HL-60 (cell line): ENCODE data around the gene LSAMP.

Experiments
- GABPA ChIP-seq: IDR thresholded peaks from 2 replicates; pipeline ENCODE4 v1.6.1; 2012; ENCODE audit warnings: low read depth
- POLR2AphosphoS5 ChIP-seq: IDR thresholded peaks from 2 replicates; pipeline ENCODE4 v1.6.1; 2012; ENCODE audit warnings: low read depth
- REST ChIP-seq: IDR thresholded peaks from 2 replicates; pipeline ENCODE4 v1.6.1; 2012; ENCODE audit warnings: low read depth; ENCODE audit not compliant: insufficient replicate concordance
- TF ChIP-seq, protein P1 (sequence below): IDR thresholded peaks from one replicate; pipeline ENCODE4 v1.5.1; 2011; ENCODE audit warnings: low read length, control low read depth, inconsistent platforms; ENCODE audit not compliant: insufficient read depth

DNA sequence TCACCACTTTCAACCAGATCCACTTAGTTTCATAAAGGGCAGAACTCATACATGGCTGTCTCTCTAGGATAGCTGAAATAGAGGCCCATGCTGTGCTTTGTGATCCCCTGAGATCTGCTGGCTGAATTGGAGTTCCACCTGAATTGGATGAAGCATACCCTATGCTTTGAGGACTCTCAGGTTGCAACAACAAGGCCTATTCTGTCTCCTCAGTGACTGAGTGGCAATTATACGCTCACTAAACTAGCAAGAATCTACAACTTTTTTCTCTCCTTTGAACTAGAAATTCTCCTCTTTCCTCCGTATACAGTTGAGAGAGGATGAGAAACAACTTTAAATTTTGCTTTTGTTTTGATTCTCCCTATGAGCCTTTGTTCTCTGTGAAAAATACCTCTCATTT lies 348.7 kb downstream of the LSAMP start:
- TF ChIP-seq, protein P1, sequence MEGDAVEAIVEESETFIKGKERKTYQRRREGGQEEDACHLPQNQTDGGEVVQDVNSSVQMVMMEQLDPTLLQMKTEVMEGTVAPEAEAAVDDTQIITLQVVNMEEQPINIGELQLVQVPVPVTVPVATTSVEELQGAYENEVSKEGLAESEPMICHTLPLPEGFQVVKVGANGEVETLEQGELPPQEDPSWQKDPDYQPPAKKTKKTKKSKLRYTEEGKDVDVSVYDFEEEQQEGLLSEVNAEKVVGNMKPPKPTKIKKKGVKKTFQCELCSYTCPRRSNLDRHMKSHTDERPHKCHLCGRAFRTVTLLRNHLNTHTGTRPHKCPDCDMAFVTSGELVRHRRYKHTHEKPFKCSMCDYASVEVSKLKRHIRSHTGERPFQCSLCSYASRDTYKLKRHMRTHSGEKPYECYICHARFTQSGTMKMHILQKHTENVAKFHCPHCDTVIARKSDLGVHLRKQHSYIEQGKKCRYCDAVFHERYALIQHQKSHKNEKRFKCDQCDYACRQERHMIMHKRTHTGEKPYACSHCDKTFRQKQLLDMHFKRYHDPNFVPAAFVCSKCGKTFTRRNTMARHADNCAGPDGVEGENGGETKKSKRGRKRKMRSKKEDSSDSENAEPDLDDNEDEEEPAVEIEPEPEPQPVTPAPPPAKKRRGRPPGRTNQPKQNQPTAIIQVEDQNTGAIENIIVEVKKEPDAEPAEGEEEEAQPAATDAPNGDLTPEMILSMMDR, result no peak
- TF ChIP-seq GABPA (no peak), REST (no peak), POLR2AphosphoS5 (no peak)
